HG03108 (cell line): ENCODE measurements around the gene FUT4.
"Not testable (repeated sequence)": the region's sequence is repeated elsewhere in the genome, so short reads cannot be mapped to it uniquely, and the experiment has no call there.

Source experiments
- ATAC-seq: cut with Tn5 transposase; IDR thresholded peaks from one replicate; pipeline ENCODE4 v1.9.1; 2021; ENCODE audit warnings: moderate library complexity; ENCODE audit not compliant: unreplicated experiment

The FUT4 gene

GRCh38 chr11:94543695-94544645 is at the start of gene FUT4:
FUT4 (plus strand) TSS chr11:94543921; CDS start chr11:94544134, 213 bp downstream.
- ATAC-seq: peak; percentile 85

- ATAC-seq: peak; percentile 45
Observed at GRCh38 chr11:94494126-94494680, 49.5 kb upstream of the FUT4 start.

- ATAC-seq: no peak
Observed at GRCh38 chr11:94500181-94500580, 43.5 kb upstream of the FUT4 start.

- ATAC-seq: no peak
Observed at GRCh38 chr11:94501522-94501921, 42.2 kb upstream of the FUT4 start.

- no peak for ATAC-seq
Observed at GRCh38 chr11:94504689-94505293, 38.9 kb upstream of the FUT4 start.

GRCh38 chr11:94506513-94506912 is 37.2 kb upstream of the FUT4 start:
- not testable (repeated sequence) for ATAC-seq

- ATAC-seq: no peak
Observed at GRCh38 chr11:94507485-94507884, 36.2 kb upstream of the FUT4 start.

- ATAC-seq: peak; percentile 78
Observed at GRCh38 chr11:94511932-94512781, 31.6 kb upstream of the FUT4 start, which contains the start of gene C11orf97. C11orf97 (plus strand) TSS chr11:94512461; CDS start chr11:94512529, 68 bp downstream.

GRCh38 chr11:94513091-94513490 is 30.6 kb upstream of the FUT4 start:
- no peak for ATAC-seq

- ATAC-seq: no peak
Observed at GRCh38 chr11:94515398-94515797, 28.3 kb upstream of the FUT4 start.

- no peak for ATAC-seq
Observed at GRCh38 chr11:94516725-94517124, 27.0 kb upstream of the FUT4 start.

GRCh38 chr11:94518300-94518699 is 25.4 kb upstream of the FUT4 start:
- ATAC-seq: no peak

- ATAC-seq: no peak
Observed at GRCh38 chr11:94519478-94520084, 24.1 kb upstream of the FUT4 start.

- ATAC-seq: no peak
Observed at GRCh38 chr11:94521684-94522083, 22.0 kb upstream of the FUT4 start.

GRCh38 chr11:94524341-94524740 is 19.4 kb upstream of the FUT4 start:
- no peak for ATAC-seq

GRCh38 chr11:94525546-94526324 is 18.0 kb upstream of the FUT4 start:
- no peak for ATAC-seq

- no peak for ATAC-seq
Observed at GRCh38 chr11:94526645-94527438, 16.9 kb upstream of the FUT4 start.

GRCh38 chr11:94528551-94528950 is 15.2 kb upstream of the FUT4 start:
- ATAC-seq: no peak

- no peak for ATAC-seq
Observed at GRCh38 chr11:94532211-94532610, 11.5 kb upstream of the FUT4 start.
